Iris pigment epithelial cell (primary cell): ENCODE measurements around the gene SDC3.
A peak's percentile ranks its signal among the peaks of the same experiment; 100 is the strongest.
"Not testable (repeated sequence)": the region's sequence is repeated elsewhere in the genome, so short reads cannot be mapped to it uniquely, and the experiment has no call there.

Experiments
- DNase-seq: peaks from one replicate; pipeline ENCODE4 v3.0.0-alpha.2; 2011; ENCODE audit warnings: low read depth

SDC3 gene, protein sequence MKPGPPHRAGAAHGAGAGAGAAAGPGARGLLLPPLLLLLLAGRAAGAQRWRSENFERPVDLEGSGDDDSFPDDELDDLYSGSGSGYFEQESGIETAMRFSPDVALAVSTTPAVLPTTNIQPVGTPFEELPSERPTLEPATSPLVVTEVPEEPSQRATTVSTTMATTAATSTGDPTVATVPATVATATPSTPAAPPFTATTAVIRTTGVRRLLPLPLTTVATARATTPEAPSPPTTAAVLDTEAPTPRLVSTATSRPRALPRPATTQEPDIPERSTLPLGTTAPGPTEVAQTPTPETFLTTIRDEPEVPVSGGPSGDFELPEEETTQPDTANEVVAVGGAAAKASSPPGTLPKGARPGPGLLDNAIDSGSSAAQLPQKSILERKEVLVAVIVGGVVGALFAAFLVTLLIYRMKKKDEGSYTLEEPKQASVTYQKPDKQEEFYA

DNA sequence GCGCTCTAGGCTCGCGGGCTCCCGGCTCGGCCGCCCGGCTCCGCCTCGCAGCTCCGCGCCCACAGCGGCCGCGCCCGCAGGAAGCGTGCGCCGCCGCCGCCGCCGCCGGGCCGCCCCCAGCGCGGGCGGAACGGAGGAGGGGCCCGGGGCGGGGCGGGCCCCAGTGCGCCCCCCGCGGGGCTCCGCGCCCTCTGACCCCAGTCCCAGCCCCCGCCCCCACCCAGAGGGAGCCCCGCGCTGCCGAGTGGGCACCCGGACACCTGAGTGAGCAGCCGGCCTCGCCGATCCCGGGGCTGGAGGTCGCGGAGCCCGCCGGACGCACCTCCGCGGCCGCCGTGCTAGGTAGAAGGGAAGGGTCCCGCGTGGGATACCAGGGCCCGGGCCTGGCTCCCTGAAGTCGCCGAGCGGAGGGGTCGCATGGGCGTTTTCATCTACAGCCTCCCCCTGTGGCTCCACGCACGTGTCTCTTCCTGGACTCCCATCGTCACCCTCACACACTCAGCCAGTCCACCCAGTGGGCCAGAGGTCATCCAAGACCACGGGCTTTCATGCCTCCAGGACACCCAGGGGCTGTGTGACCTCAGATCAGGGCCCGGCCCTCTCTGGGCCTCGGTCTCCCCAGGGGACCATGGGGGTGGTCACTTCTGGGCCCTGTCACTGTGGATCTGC lies at the start of gene SDC3:
Gene SDC3 (minus strand): TSS at position 63 of the 669 bp plus-strand sequence. CDS start 172 bp downstream, outside the sequence.
- peak; percentile 37 for DNase-seq

- DNase-seq, result no peak
These were observed 49.1 kb upstream of the SDC3 start for GRCh38 chr1:30957560-30958222.

DNA sequence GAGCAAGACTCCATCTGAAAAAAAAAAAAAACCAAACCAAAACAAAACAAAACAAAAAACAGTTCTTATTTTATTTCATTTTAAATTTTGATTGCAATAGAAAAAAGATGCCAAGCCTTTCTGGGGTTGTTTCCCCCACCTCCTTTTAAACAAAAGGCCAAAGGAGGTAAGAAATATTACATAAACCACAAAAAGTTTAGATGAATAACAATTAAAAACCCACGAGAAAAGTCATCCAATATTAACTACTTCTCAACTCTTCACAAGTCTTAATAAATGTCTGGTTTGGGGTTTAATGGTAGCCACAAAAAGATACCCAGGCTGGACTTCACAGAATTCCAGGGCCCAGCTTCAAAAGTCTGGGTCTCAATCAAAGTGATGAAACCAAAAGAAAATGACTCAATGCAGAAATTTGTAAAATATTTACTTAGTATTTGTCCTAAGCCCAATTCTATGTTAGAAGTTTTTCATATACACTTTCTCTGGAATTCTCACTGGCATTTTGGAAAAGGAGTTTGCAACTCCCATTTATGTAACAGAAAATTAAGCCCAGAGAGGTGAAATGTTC lies 47.0 kb upstream of the SDC3 start:
- peak; percentile 65 for DNase-seq

GRCh38 chr1:30953685-30954084 lies 45.1 kb upstream of the SDC3 start:
- DNase-seq, result no peak

DNA sequence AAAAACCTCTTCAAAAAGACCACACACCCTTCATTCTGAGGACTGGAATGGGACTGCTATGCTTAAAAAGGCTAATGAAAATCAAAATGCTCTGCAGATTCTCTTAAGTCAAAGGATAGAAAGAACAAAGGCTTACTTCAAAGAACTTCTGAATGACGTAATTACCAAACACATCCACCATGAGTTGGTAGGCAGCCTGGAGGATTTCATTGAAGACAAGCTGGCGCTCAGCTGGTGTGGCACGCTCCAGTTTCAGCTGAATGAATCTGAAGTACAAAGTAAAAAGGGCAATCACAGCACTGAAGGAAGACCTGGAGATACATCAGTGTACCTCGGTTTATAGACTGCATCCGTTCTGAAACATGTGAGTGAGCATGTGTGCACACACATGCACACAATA lies 43.5 kb upstream of the SDC3 start:
- no peak for DNase-seq

DNA sequence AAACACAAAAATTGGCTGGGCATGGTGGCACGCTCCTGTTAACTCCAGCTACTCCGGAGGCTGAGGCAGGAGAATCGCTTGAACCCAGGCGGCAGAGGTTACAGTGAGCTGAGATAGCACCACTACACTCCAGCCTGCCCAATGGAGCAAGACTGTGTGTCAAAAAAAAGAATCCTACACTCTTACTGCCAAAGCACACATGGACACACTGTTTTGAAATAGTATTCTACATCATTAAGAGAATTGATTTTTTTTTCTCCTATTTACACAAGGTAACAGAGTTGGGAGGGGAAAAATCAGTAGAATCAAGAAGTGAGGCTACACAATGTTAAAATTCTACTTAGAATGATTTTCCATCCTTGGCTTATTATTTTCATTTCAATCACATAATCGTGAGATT lies 42.1 kb upstream of the SDC3 start:
- no peak for DNase-seq

GRCh38 chr1:30950053-30950452 lies 41.5 kb upstream of the SDC3 start:
- no peak for DNase-seq

DNA sequence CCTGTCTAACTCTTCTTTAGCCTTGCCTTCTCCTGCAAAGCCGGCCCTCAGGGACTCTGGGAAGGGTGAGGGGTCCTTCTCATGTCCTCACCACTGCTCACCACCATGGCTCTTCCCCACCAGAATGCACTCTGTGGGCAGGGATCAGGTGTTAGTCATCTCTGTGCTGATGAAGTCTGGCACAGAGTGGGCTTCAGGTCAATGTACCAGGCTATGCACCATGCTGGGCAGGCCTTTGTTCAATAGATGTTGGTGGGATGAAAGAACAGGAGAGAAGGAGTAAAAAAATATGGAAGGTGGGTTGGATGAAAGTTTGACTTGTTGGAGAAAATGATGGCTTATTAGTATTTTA lies 40.9 kb upstream of the SDC3 start:
- DNase-seq, result not testable (repeated sequence)

- not testable (repeated sequence) for DNase-seq
These were observed 40.4 kb upstream of the SDC3 start for GRCh38 chr1:30948813-30949486.

- no peak for DNase-seq
These were observed 39.7 kb upstream of the SDC3 start for GRCh38 chr1:30948278-30948677.

- DNase-seq, result no peak
These were observed 38.7 kb upstream of the SDC3 start for GRCh38 chr1:30947212-30947611.

DNA sequence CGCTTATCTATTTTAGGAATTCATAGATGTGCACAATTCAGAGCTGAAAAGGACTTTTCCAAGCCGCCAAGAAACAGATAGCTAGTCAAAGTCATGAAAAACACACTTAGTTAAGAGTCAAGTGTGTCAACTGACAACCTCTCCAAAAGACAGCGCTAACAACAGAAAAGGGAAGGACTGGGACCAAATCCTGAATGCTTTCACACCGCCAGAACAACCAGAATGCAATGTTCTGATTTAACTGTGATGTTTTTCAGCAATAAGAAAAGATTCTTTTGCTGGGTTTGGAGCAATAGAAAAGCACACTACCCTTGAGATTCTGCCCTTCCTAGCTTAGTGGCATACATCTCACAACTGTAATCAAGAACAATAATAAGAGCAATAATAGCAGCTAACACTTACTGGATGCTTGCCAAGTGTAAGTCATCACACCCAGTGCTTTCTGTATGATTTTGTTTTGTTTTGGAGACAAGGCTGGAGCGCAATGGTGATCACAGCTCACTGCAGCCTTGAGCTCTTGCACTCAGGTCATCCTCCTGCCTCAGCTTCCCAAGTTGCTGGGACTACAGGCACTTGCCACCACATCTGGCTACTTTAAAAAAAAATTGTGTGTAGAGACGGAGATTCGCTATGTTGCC lies 33.9 kb upstream of the SDC3 start:
- no peak for DNase-seq

DNA sequence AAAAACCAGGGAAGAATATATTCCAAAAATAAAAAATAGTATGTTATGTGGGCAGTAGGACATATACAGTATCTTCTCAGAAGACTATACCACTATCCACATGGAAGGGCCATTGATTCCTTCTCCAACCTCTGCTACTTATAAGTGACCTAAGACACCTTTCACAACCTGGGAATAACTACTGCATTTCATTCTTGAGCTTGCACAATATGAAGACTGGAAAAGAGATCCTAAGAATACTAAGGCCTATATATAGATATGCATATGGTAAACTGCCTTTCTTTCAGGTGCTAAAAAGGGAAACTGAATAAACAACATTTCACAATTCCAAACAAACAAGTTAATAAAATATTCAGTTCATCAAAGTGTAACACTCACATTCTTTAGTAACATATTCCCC lies 32.0 kb upstream of the SDC3 start:
- no peak for DNase-seq

GRCh38 chr1:30936541-30937171 lies 28.1 kb upstream of the SDC3 start:
- no peak for DNase-seq

DNA sequence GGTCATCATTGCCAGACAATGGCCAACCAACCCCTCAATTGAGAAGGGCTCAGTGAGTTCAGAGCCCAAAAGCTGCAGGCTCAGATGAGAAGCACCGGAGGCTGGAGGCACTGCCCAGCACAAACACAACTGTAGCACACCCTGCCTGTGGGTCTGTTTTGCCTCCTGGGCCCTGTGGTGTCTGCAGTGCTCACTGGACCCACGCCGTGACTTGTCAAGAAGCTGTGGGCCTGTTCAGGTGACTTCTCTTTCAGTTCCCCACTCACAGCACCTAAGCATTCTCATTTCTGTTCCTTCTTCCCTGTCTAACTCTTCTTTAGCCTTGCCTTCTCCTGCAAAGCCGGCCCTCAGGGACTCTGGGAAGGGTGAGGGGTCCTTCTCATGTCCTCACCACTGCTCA lies 27.2 kb upstream of the SDC3 start:
- not testable (repeated sequence) for DNase-seq

- no peak for DNase-seq
These were observed 26.1 kb upstream of the SDC3 start for GRCh38 chr1:30934613-30935012.

DNA sequence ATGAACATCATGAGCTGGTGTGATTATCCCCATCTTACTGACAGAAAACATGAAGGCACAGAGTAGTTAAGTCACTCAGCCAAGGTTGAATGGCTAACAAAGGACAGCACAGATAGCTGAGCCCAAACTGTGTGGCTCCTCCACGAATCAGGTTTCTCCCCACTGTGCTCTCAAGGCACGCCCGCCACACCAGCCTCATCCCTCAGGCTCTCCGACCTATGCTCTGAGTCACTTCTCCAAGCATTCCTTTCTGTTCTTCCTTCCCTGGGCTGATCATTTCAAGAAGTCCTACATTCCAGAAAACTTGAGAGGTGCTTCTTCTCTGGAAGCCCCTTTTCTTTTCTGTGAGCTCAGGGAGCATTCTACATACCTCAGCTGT lies 25.3 kb upstream of the SDC3 start:
- peak; percentile 61 for DNase-seq

- no peak for DNase-seq
These were observed 22.1 kb upstream of the SDC3 start for GRCh38 chr1:30930631-30931173.

DNA sequence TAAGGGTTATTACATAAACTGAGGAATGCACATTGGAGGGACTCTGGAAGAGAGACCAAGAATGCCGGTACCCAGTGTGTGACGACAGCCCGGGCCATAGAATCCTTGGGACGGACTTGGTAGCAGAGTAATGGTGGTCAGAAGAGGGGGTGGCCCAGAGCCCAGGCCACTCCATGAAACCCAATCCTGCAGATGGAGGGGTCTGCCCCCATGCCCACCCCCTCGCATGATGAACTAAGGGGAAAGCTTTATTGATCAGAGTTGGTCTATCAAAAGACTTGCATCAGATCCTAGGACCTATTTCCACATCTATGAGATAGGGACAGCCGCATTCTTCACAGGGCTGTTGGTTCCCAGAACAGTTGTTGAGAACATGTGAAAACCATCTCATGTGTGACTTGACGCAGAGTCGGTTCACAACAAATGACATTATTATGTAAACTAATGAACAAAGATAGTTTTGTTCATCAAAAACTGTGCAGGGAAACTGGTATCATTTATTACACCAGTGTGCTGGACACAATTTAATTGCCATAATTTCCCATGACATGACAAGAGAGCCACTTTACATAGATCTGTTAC lies 21.5 kb upstream of the SDC3 start:
- DNase-seq, result no peak

GRCh38 chr1:30929135-30929889 lies 20.8 kb upstream of the SDC3 start:
- DNase-seq, result peak; percentile 43
